NB4 (cell line): ENCODE results near the gene KLF6.

Source experiments
- DNase-seq: peaks from one replicate; pipeline ENCODE4 v3.0.0; 2010; ENCODE audit warnings: low read depth
- H3K4me3 ChIP-seq: one replicate; pipeline ENCODE4 v1.5.1; 2011; ENCODE audit warnings: mild to moderate bottlenecking, low read depth, low read length, moderate library complexity
- CTCF ChIP-seq: IDR thresholded peaks from one replicate; pipeline ENCODE4 v1.5.1; 2012; ENCODE audit warnings: low read depth, low read length
- MAX ChIP-seq: IDR thresholded peaks from 2 replicates; pipeline ENCODE4 v1.6.1; 2011; ENCODE audit warnings: low read depth, low read length
- MYC ChIP-seq: IDR thresholded peaks from 2 replicates; pipeline ENCODE4 v1.6.1; 2011; ENCODE audit warnings: low read depth, low read length
- POLR2A ChIP-seq: IDR thresholded peaks from 2 replicates; pipeline ENCODE4 v1.6.1; 2011; ENCODE audit warnings: mild to moderate bottlenecking; ENCODE audit not compliant: insufficient read length; ENCODE audit errors: extremely low read depth

The KLF6 gene

GRCh38 chr10:3807211-3807927 lies 22.4 kb upstream of the KLF6 start:
- TF ChIP-seq MYC = no peak
- no peak for TF ChIP-seq POLR2A
- no peak for TF ChIP-seq CTCF
- TF ChIP-seq MAX = no peak
- no peak overlapping the region for H3K4me3 ChIP-seq
- peak; percentile 30 for DNase-seq

GRCh38 chr10:3806603-3807002 lies 21.6 kb upstream of the KLF6 start:
- TF ChIP-seq CTCF (no peak), MAX (no peak), MYC (no peak), POLR2A (no peak)
- H3K4me3 ChIP-seq = no peak overlapping the region
- no peak for DNase-seq

- peak; percentile 89 for DNase-seq
- H3K4me3 ChIP-seq = peak overlapping the region; percentile 34
- TF ChIP-seq MAX = no peak
- no peak for TF ChIP-seq POLR2A
- no peak; the same call in 1 of the 2 replicates for TF ChIP-seq MYC
- TF ChIP-seq CTCF = no peak
These were observed 20.9 kb upstream of the KLF6 start for GRCh38 chr10:3805791-3806461.

- DNase-seq = peak; percentile 77
- H3K4me3 ChIP-seq = peak overlapping the region; percentile 34
- peak; percentile 33; the same call in 1 of the 2 replicates for TF ChIP-seq MYC
- TF ChIP-seq CTCF = no peak
These were observed 20.3 kb upstream of the KLF6 start for GRCh38 chr10:3805201-3805790.

GRCh38 chr10:3803927-3804741 lies 19.1 kb upstream of the KLF6 start:
- DNase-seq = peak; percentile 74
- peak overlapping the region; percentile 16 for H3K4me3 ChIP-seq

GRCh38 chr10:3803295-3803926 lies 18.4 kb upstream of the KLF6 start:
- no peak overlapping the region for H3K4me3 ChIP-seq
- no peak for TF ChIP-seq MYC
- TF ChIP-seq MAX = no peak
- no peak for TF ChIP-seq CTCF
- no peak for TF ChIP-seq POLR2A
- peak; percentile 49 for DNase-seq

More at GRCh38 chr10:3803927-3804741, 19.1 kb upstream of the KLF6 start:
- TF ChIP-seq POLR2A (no peak), MYC (peak; percentile 54; the same call in 1 of the 2 replicates)
